Embryonic facial prominence (tissue), 1 donor: ENCODE data around the gene MCTS1.
"Not testable (repeated sequence)": the region's sequence is repeated elsewhere in the genome, so short reads cannot be mapped to it uniquely, and the experiment has no call there.

Experiments
- DNase-seq: peaks from one replicate; pipeline ENCODE4 v3.0.0-alpha.2; 2016; ENCODE audit errors: extremely low spot score

The MCTS1 gene, protein sequence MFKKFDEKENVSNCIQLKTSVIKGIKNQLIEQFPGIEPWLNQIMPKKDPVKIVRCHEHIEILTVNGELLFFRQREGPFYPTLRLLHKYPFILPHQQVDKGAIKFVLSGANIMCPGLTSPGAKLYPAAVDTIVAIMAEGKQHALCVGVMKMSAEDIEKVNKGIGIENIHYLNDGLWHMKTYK

DNA sequence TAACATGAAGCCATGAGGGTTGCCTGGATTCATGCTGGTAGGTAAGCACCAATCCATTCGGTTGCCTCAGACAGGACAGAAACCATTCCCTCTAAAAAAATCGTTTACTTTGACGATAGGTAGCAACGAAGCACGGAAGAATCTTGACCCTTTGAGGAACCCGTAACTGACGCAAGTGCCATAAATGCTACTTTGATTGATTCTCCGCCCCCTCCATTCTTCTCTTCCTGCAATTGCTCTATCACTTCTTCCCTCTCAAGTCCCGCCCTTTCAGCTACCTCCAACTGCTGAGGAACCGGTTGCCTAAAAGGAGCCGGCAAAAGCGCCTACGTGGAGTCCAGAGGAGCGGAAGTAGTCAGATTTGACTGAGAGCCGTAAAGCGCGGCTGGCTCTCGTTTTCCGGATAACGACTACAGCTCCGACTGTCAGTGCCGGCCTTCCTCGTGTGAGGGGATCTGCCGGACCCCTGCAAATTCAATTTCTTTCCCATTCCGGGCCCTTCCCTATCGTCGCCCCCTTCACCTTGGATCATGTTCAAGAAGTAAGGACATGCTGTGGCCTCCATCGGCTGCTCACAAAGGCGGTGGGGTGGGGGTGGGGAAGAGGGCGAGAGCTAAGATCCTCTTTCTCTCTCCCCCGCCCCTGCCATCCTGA lies at the start of gene MCTS1:
Gene MCTS1 (plus strand): TSS at position 395 of the 654 bp plus-strand sequence. CDS start 136 bp downstream, at position 531.
- DNase-seq = peak; percentile 88

DNA sequence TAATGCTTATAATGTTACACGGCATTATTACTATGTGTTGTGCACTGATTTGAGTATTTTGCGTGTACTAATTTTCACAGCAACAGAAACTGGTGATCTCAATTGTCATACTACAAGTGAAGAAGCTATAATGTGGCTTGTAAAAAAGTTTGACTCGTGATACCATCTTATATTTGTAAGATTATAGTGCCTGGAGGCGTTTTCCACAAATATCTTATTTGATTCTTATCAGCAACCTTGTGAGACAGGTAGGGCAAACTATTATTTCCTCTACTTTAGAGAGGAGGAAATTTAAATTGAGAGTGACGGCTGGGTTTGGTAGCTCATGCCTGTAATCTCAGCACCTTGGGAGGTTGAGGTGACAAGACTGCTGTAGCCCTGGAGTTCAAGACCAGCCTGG lies 47.6 kb upstream of the MCTS1 start:
- DNase-seq = no peak

DNA sequence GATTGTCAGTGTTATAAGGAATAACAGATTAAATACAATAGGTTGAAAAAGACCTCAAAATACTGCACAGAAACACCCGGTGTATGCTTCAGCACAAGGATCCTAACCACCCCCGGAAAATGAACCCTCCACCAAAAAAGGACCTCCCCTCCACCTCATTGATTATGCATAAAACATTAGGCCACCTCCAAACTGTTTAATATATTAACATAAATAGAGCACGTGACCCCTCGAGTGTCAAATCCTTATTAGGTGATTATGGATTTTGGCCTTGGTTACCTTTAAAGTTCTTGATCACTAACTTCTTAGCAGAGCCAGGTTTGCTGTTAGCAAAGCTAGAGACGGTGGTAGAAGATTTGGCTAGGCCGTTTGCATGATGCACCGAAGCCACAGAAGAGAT lies 44.1 kb upstream of the MCTS1 start:
- no peak for DNase-seq

DNA sequence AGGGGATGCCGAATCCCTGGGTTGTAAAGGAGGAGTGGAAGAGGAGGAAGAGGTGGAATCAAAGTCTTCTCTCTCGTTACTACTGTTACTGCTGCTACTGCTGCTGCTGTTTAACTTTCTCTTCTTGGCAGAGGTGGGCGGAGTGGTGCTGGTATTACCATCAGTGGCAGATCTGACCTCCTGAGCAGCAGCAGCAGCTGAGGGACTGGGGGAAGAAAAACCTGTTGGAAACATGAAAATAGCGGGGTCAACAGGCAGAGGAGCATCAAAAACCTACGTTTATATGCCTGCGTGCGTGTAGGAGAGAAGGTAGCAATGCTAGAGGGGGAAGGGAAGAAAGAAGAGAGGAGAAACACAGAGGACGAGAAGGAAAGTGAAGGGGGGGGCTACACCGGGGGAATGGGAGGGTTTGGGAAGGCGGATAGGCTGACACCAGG lies 43.5 kb upstream of the MCTS1 start:
- no peak for DNase-seq

DNA sequence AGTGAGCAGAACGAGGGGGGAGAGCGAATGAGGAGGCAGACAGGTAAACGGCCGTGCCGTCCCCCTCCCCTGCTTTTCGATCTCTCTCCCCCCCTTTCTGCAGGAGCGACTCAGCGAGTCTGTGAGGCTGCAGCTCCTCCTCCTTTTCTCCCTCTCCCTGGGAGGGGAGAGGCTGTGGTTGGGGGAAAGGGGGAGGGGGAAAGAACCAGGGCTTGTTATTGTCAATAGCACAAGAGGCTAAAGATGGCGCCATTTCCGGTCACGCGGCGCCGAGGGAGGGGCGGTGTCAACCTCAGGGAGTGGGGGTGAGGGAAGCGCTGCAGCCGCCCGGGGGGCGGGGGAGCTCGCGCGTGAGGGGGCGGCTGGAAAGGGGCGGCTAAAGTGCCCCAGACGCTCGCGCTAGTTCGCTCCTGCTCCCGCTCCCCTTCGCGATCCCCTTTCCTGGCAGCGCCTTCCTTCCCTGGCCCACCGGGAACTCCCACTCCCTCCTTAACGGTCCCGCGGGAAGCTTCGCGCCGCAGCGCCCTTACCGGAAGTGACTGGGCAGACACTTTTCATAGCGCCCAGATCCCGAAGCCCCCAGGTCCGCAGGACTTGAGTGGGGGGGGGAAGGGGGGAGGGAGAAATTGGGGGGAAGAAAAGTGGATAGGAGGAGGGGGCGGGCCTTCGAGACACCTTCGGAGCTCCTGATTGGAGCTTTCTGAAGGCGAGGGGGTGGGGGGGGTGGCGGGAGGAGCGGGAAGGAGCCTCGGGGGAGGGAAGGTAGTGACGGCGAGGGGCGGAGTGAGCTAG lies 42.9 kb upstream of the MCTS1 start, which contains the start of gene CUL4B:
Gene CUL4B (minus strand): TSS at position 121 of the 792 bp plus-strand sequence. CDS start 324 bp downstream, outside the sequence.
- peak; percentile 89 for DNase-seq

DNA sequence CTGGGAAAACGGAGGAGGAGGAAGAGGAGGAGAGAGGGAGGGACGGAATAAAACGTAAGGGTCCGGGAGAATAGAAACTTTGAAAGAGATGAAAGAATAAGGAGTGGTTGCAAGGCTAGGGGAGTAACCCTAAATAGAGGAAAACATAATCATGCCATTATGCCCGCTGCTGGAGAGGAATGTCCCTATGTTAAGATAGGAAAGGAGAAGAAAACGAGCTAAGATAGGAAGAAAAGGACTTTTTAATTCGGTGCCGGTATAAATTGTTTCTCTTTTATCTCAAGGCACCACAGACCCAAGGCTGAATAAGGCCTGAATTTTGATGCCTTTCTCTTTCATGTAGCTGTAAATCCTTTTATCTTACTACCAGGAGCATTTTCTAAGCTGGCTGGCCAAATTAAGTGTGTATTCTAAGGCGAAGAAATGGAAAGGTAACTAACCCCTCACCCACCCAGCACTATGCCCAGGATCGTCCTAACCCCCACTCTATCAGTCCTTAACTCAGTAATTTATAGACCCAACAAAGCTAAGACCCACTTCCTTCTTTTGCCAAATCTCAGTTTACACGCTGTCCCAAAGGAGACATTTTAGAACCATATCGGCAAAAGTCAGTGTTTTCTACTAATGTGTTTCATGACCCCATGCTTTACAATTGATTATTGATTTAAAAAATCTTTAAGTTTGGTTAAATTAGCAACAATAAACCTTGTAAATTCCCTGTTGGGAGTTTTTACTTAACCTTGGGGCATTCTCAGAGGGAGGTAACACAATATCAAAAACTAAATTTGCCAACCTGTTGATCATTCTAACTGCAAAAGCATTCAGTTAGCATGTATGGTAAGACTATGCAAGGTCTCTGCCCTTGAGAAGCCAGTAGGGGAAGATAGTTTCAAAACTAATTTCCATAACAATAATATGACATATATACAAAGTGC lies 42.0 kb upstream of the MCTS1 start:
- no peak for DNase-seq

DNA sequence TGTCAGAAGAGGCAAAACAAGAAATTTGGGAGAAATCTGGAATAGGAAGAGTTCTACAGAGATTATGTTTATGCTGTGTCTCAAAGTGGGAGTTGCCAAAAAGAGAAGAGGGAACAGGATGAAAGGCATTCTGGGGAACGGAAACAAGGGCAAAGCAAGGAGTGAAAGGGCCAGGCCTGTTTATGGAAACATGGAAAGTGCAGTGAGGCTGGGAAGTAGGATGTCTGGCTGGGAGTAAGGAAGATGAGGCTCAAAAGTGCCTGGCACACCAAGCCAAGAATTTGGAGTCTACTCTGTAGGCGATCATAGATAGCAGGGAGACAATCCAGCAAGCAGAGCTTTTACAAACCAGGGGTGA lies 41.4 kb upstream of the MCTS1 start:
- DNase-seq = no peak

DNA sequence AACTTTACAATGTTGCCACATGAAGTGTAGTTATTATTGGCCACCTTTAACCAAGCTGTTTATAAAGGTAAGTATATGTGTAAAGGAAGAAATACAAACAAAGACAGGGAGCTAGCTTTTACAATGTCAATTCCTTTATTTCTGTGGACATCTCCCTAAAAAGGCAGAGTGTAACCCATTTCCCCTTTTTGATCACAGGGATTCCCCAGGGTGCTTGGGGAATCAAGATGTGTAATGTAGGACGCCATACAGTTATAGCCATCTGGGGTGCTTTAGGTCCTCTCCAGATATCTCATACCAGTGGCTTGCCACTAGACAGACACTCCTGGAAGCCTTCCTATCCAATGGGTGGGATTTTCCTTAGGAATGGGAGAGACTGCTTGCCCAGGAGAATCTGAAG lies 39.0 kb upstream of the MCTS1 start:
- DNase-seq = no peak

DNA sequence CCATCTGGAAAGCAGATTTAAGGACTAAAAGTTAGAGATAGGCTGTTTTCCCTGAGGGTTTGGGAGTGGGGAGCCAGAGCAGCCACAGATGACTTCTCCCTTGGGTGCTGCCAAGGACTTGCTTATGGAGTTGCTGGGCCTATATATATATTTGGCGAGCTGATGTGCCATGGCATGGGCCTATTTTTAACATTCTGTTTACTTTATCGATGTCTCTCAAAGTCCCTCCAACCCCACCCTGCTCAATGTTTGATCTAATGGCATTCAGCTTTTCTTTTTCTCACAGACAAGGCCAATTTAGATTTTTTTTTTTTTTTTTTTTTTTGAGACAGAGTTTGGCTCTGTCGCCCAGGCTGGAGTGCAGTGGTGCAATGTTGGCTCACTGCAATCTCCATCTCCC lies 37.1 kb upstream of the MCTS1 start:
- DNase-seq = no peak

DNA sequence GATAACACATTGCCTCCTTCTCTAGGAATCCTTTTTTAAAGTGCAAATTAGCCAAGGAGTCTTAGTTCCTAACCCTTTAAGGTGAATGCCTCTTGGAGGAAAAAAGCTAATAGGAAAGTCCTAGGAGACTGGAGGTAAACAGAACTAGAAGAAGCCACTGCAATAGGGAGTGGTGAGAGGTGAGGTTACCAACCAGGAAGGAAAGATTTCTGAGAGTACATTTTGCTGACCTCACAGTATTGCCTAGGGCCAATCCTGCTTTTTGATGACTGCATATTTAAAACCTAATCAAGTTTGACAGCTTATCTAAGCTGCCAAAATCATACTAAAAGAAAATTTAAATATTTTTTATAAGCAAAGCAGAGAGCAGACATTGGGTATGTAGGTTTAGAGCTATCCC lies 35.9 kb upstream of the MCTS1 start:
- no peak for DNase-seq

DNA sequence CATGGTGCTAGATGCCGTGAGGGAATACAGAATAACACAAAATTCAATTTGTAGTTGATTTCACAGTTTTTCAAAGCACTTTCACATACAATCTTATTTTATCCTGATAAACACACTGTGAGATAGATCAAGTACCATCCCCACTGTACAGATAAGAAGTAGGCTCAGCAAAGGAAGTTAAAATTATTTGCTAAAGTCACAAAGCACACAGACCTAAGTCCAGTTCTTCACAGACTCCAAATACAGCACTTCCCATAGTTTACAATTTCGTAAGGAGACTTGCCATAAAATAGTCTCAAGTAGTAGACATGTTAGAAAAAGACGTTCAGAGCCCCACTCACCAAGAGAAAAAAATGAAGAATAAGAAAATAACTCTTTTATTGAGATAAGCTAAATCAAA lies 35.3 kb upstream of the MCTS1 start:
- DNase-seq = no peak

DNA sequence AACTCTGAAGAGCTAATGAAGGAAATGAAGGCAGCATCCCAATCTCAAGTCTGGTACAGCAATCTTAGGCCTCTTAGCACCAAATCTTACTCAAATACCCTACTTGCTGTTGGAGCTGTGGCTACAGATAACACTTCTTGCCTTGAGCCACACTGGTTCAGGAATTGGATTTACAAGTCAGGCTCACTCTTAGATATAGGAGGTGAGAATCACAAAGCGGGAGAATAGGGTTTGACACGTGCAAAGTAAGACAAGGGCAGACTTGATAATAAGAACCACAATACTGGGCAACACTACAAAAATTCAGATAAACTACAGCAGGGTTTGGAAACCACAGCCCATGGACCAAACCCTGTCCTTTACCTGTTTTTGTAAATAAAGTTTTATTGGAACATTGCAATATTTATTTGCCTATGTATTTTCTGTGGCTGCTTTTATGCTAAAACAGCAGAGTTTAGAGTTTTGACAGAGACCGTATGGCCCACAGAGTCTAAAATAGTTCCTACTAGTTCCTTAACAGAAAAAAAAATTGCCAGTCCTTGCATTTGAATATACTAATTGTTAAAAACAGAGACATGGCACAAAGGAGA lies 33.8 kb upstream of the MCTS1 start:
- no peak for DNase-seq

DNA sequence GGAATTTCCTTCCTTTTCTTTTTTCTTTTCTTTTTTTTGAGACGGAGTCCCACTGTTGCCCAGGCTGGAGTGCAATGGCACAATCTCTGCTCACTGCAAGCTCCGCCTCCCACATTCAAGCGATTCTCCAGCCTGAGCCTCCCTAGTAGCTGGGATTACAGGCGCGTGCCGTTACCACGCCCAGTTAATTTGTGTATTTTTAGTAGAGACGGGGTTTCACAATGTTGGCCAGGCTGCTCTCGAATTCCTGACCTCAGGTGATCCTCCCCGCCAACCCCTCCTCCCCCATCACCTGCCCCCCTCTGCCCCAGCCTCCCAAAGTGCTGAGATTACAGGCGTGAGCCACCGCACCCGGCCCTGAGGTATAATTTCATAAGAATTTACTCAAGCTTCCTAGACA lies 30.1 kb upstream of the MCTS1 start:
- not testable (repeated sequence) for DNase-seq

DNA sequence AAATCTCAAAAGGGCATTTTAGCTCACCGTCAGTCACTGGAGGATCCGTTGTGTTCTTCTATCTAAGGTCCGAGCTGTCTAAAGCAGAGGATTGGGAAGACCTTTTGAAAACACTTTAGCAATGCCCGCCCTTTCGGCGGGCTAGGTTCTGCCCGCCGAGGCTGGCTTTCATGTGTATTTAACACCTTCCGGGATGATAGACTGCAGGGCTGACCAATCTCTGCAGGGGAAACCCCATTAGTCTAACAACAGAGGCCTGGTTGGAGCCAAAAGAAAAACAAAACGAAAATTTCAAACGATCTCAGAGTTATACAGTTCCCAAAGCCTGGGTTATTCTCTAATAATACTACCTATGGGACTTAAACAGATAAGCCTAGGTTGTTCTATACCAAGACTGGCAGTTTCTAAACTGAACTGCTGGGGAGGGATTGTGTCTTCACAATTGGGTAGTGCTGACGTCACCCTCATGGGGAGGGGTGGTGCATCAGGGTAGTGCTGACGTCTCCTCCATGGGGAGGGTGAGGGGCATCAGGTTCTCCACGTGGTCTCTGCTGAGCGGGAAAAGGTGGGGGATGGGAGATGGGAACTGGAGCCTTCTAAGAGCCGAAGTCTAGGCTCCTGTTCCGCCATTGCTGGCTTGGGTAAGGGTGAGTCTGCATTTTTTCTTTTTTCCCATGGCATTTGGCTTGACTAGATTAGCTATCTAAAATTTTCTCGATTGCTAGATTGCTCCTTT lies 28.4 kb upstream of the MCTS1 start:
- no peak for DNase-seq

DNA sequence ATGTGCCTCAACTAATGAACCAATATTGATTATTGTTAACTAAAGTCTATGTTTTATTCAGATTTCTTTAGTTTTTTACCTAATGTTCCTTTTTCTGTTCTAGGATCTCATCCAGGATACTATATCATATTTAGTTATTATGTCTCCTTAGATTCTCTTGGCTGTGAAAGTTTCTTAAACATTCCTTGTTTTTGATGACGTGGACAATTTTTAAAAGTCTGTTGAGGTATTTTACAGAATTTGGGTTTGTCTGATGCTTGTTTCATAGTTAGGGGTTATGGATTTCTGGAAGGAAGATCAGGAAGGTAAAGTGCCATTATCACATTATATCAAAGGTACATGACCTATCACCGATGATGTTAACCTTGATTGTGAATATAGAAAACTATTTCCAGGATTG lies 18.2 kb upstream of the MCTS1 start:
- no peak for DNase-seq

DNA sequence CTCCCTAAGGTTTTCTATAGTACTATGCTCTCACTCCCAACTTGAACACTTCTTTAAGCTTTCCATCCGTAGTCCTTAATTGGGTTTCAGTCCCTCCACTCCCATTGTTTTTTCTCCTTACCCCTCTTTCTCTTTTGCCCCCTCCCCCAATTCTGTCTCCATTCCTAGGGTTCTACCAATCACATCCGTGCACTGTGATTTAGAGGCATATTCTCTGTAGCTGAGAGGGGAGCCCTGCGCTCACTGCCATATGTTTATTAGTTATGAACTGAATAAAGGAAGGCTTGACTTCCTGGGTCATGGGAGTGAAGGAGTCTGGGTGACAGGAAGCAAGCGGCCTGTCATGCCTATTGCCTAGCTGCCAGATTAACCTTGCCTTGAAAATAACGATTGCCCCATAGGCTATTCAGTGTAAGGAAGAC lies 471 bp downstream of the MCTS1 start:
- DNase-seq = no peak

DNA sequence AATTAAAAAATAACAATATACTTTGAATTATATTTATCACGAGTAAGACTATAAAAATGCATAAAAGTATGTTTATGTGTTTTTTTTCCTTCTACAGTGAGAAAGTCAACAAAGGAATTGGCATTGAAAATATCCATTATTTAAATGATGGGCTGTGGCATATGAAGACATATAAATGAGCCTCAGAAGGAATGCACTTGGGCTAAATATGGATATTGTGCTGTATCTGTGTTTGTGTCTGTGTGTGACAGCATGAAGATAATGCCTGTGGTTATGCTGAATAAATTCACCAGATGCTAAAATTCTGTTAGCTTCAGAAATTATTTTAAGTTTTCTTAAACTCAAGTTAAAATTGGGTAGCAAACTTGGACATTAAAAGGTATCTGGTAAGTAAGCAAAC lies 8.2 kb downstream of the MCTS1 start:
- no peak for DNase-seq

DNA sequence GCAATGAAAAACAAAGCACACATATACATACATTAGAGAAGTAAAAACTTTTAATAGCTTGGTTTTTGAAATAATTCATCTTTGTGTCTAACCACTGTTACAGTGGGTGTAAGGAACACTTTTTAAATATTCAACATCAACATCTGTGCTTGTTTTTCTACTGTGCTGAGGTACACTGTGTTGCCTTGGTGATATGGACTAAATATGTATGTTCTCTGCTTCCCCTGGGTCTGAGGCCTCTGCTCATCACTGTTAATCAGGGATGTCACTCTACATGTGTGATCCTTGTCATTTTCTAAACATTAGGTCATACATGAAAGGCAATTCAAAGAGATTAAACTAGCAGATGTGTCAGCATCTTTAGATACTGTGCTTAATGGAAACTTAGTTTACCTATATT lies 10.9 kb downstream of the MCTS1 start:
- no peak for DNase-seq

DNA sequence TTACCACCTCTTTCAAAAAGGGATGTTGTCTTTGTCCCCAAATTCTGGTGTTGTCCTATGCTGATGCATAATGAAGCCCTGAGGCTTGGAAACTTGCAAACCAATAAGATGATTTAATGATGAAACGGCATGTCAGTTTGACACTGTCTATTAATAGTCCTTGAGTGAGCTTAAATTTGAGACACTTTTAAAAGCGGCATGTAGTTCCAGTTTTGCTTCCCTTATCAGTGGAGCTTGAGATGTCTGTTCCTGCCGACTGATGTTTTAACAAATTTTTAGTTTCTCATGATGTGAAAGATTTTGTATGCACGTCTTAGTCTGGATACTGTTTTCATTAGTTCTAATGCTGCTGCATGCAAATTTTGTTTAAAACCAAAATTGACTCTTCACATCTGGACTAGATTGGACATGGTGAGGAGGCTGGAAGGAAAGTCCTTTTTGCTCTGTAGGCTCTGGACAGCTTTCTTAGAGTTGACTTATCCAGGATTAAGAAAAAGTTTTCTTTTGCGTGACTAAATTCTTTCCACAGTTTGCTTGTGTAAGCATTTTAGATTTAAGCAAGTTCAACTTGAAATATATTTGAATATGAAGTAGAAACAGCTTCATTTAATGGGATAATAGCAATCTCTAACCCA lies 14.2 kb downstream of the MCTS1 start:
- DNase-seq = no peak

DNA sequence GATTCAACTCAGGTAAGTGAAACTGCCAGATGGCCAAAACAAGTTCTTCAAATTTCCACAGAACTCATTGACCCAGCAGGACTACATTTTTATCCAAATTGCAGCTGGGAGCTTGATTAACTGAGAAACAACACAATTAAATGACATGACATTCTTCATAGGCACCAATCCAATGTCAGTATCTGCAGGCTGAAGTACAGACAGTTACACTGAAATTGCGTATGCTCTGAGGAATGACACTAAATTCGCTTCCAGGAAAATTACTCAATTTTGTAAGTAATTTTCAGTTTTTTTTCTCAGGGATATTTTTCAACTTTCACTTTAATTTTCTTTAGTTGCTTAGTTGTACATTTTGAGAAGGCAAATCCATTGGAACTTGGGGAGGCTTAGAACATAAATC lies 21.5 kb downstream of the MCTS1 start:
- no peak for DNase-seq
